ENCODE results near the gene UFSP1.

DNA sequence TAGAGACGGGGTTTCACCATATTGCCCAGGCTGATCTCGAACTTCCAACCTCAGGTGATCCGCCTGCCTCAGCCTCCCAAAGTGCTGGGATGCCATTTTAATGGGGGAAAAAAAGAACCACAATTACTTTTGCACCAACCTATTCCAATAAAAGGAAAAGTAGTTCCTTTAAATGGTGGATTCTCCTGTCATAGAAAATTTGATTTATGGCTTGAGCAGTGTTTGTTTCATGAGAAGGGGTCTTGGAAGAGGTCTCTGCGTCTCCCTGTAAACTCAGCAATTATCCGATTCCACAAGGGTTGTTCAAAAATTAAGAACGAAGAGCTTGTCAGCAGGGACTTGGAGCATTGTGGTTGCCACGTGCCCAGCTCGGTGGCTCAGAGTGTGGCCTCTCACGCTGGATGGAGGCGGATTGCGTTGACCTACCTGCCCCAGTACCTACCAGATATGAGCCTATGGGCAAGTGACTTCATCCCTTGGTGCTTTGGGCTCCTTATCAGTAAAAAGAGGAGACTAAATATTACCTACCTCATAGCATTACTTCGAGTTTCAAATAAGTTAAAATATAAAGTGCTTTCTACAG, 25.2 kb downstream of the UFSP1 start:
- no peak for TF ChIP-seq EZH2 (IDR thresholded peaks at IDR 0.05; ENCODE audit: borderline replicate concordance, low read length)
- TF ChIP-seq, protein P1, sequence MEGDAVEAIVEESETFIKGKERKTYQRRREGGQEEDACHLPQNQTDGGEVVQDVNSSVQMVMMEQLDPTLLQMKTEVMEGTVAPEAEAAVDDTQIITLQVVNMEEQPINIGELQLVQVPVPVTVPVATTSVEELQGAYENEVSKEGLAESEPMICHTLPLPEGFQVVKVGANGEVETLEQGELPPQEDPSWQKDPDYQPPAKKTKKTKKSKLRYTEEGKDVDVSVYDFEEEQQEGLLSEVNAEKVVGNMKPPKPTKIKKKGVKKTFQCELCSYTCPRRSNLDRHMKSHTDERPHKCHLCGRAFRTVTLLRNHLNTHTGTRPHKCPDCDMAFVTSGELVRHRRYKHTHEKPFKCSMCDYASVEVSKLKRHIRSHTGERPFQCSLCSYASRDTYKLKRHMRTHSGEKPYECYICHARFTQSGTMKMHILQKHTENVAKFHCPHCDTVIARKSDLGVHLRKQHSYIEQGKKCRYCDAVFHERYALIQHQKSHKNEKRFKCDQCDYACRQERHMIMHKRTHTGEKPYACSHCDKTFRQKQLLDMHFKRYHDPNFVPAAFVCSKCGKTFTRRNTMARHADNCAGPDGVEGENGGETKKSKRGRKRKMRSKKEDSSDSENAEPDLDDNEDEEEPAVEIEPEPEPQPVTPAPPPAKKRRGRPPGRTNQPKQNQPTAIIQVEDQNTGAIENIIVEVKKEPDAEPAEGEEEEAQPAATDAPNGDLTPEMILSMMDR (conservative IDR thresholded peaks at IDR 0.05 in 1 of 2, IDR thresholded peaks at IDR 0.05 in 1 of 2; ENCODE audit: extremely low read depth in 1 of 2, insufficient read depth in 1 of 2, low read depth in 1 of 2, low read length in 2 of 2): no peak

All from mammary epithelial cell (primary cell).